Testis (tissue), 3 donors: ENCODE results near the gene TPRG1. TPM values are rescaled to one million over a fixed set of nuclear protein-coding genes. Genes with fewer than 3 reads are reported as not detected.

Experiments
- DNase-seq: peaks from one replicate; pipeline ENCODE4 v3.0.0-alpha.2; 2019
- H3K27ac ChIP-seq, 2 donors: fragments of 200-600 bp; sonication (generic); one replicate each; pipeline ENCODE4 v1.5.1; 2019
- H3K27me3 ChIP-seq: fragments of 200-600 bp; sonication (generic); one replicate; pipeline ENCODE4 v1.5.1; 2019
- H3K36me3 ChIP-seq: fragments of 200-600 bp; sonication (generic); one replicate; pipeline ENCODE4 v1.5.1; 2017; ENCODE audit warnings: low read depth; ENCODE audit errors: missing control alignments
- H3K4me1 ChIP-seq: fragments of 200-600 bp; sonication (generic); one replicate; pipeline ENCODE4 v1.5.1; 2019
- H3K4me3 ChIP-seq, 2 donors: fragments of 200-600 bp; sonication (generic); one replicate each; pipeline ENCODE4 v1.5.1; 2017 to 2019
- H3K9me3 ChIP-seq: fragments of 200-600 bp; sonication (generic); one replicate; pipeline ENCODE4 v1.5.1; 2017
- POLR2A ChIP-seq: fragments of 450-650 bp; IDR thresholded peaks from one replicate; pipeline ENCODE4 v1.6.1; 2017; ENCODE audit warnings: antibody characterized with exemption, mild to moderate bottlenecking, moderate library complexity
- WGBS, 2 donors: methylation state at CpG; one replicate each; pipeline ENCODE4 v1.1.5; 2018; 5-methylcytosine and 5-hydroxymethylcytosine counted together
- intact Hi-C: fragments of 100-400 bp; cut with DNase I; formaldehyde crosslinking; loops from one replicate; pipeline ENCODE4 v1.15.1; 2023; ENCODE audit warnings: low total_unique reads
- polyA plus RNA-seq: library from polyadenylated mRNA; stranded (reverse); fragments of 350-450 nt; fragmentation: Illumina TruSeq; extraction: RNeasy Lipid Tissue Mini Kit (QIAGEN cat#74804); gene quantifications from one replicate; pipeline ENCODE4 v1.2.3, GENCODE V29; 2014; ENCODE audit warnings: low read depth, low replicate concordance; ENCODE audit not compliant: insufficient read depth
- total RNA-seq, 2 donors: library from RNA; depleted of rRNA; stranded (reverse); fragments of >200 nt; gene quantifications; one replicate each; pipeline ENCODE4 v1.2.3, GENCODE V29; 2016
- TF ChIP-seq, protein P1 (sequence below), 3 experiments: fragments of 450-650 bp in 2 of 3; fragments of 200-600 bp in 1 of 3; sonication (generic) in 1 of 3; IDR thresholded peaks; one replicate each; pipeline ENCODE4 v1.5.1; 2016 to 2019; ENCODE audit warnings: antibody characterized with exemption in 3 of 3, mild to moderate bottlenecking in 2 of 3, moderate library complexity in 1 of 3

The TPRG1 gene
- total and polyA plus RNA-seq, 3 donors from 2014 or later, result 15.5 to 25.2 (median 15.9) TPM

DNA sequence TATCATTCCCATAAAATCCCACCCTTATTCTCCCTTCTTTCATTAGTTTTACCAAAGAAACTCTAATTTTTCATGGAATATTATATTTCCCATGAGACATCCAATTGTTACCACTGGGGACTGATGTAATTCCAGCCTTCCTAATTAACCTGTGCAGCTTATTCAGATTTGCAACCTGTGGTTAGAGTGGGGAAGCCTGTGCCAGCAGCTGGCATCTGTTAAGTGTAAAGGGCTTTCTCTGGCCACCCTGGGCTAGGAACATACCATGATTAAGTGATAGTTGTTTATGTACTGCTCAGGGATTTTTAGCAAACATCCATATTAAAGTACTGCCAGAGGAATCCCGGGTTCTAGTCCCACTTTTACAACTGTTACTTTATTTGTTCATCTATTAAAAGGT, 78.2 kb downstream of the TPRG1 start:
- Histone ChIP-seq H3K4me3 (no peak overlapping the region), H3K27ac (no peak overlapping the region), H3K4me1 (no peaks in the 10 kb centered on the region), H3K36me3 (no peaks in the 10 kb centered on the region), H3K27me3 (no peaks in the 10 kb centered on the region), H3K9me3 (no peaks in the 10 kb centered on the region)
- TF ChIP-seq POLR2A, result no peak
- TF ChIP-seq, protein P1, sequence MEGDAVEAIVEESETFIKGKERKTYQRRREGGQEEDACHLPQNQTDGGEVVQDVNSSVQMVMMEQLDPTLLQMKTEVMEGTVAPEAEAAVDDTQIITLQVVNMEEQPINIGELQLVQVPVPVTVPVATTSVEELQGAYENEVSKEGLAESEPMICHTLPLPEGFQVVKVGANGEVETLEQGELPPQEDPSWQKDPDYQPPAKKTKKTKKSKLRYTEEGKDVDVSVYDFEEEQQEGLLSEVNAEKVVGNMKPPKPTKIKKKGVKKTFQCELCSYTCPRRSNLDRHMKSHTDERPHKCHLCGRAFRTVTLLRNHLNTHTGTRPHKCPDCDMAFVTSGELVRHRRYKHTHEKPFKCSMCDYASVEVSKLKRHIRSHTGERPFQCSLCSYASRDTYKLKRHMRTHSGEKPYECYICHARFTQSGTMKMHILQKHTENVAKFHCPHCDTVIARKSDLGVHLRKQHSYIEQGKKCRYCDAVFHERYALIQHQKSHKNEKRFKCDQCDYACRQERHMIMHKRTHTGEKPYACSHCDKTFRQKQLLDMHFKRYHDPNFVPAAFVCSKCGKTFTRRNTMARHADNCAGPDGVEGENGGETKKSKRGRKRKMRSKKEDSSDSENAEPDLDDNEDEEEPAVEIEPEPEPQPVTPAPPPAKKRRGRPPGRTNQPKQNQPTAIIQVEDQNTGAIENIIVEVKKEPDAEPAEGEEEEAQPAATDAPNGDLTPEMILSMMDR (IDR thresholded peaks at IDR 0.05), result no peak
- intact Hi-C loops, result no loop called here
- DNase-seq, result no peak
- WGBS, 2 donors, result 88 to 93% methylated on average over 1 of the region's 1 CpG

DNA sequence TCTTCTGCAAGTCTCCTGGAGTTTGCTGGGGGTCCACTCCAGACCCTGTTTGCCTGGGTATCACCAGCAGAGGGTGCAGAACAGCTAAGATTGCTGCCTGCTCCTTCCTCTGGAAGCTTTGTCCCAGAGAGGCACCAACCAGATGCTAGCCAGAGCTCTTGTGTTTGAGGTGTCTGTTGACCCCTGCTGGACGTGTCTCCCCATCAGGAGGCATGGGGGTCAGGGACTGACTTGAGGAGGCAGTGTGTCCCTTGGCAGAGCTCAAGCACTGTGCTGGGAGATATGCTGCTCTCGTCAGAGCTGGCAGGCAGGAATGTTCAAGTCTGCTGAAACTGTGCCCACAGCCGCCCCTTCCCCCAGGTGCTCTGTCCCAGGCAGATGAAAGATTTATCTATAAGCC, 86.5 kb downstream of the TPRG1 start:
- no peaks in the 10 kb centered on the region for H3K9me3 ChIP-seq
- H3K4me1 ChIP-seq, result no peaks in the 10 kb centered on the region
- H3K4me3 ChIP-seq, result no peak overlapping the region
- 95 to 96% methylated on average over 3 of the region's 3 CpGs for WGBS, 2 donors
- H3K36me3 ChIP-seq, result no peaks in the 10 kb centered on the region
- no peak for DNase-seq
- TF ChIP-seq, protein P1 (IDR thresholded peaks at IDR 0.05), result no peak
- no peak overlapping the region for H3K27ac ChIP-seq
- intact Hi-C loops, result no loop called here
- H3K27me3 ChIP-seq, result no peaks in the 10 kb centered on the region

DNA sequence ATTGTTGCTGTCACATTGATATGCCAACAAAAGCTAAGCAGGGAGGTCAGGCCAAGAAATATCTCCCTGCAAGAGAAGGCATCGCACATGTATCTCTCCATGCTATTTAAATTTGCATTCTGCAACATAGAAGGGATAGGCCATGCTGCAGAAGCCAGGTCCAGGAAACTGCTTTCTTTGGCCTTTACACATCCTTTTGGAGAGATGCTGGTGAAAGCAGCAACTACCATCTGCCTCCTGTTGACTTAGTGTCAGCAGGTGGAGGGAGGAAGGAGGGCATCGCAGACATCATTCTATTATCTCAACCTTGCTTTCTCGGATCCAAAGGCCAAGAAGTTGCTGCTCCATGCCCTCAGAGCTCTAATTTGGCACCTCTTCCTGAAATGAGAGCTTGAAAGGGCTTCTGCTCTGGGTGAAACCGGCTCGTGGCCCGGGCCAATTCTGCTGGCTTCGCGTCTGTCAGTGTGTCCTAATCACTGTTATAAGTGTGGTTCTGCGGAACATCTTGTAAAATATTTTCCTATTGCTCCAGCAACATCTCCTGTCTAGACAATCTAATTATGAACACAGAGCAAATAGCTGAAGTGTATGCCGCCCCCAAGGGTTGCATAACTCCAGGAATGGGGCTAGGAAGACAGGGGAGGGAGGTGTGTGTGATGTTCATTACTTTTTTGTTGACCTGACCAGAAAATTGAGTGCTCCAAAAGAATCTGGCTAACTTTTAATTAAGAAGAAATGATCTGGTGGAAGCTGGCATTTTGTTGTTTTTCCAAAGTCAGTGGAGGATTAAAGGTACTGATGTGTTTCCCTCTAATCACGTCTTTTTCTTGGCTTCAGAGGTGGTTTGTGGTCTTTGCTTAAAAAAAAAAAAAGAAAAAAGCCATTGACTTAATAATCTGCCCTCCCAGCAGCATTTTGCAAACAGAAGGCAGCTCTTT, 89.1 kb downstream of the TPRG1 start:
- no peaks in the 10 kb centered on the region for H3K27me3 ChIP-seq
- TF ChIP-seq, protein P1 (IDR thresholded peaks at IDR 0.05), result no peak
- no peak for TF ChIP-seq POLR2A
- H3K4me3 ChIP-seq, result no peak overlapping the region
- H3K36me3 ChIP-seq, result no peaks in the 10 kb centered on the region
- H3K4me1 ChIP-seq, result no peaks in the 10 kb centered on the region
- DNase-seq, result no peak
- H3K27ac ChIP-seq, result peak overlapping the region in 1 of 2 donors; percentile 46
- H3K9me3 ChIP-seq, result no peaks in the 10 kb centered on the region
- intact Hi-C loops, result no loop called here
- WGBS, 2 donors, result 60 to 61% methylated on average over 11 of the region's 11 CpGs

DNA sequence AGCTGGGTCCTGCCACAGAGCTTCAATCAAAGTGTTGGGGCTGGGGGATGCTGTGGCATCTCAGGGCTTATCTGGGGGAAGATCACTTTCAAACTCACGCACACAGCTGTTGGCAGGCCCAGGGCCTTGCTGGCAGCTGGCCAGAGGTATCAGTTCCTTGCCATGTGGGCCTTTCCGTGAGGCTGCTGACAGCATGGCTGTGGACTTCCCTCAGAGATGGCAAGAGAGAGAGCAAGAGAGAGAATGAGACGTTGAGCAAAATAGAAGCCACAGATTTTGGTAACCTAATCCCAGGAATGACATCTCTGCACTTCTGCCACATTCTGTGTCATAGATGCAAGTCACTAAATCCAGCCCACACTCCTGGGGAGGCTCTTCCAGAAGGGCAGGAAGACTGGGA, 91.0 kb downstream of the TPRG1 start:
- Histone ChIP-seq H3K9me3 (no peaks in the 10 kb centered on the region), H3K27me3 (no peaks in the 10 kb centered on the region), H3K27ac (no peak overlapping the region), H3K36me3 (no peaks in the 10 kb centered on the region), H3K4me1 (no peaks in the 10 kb centered on the region), H3K4me3 (no peak overlapping the region)
- WGBS, 2 donors, result 54 to 74% methylated on average over 3 of the region's 3 CpGs
- DNase-seq, result no peak
- intact Hi-C loops, result no loop called here
- TF ChIP-seq POLR2A, result no peak

DNA sequence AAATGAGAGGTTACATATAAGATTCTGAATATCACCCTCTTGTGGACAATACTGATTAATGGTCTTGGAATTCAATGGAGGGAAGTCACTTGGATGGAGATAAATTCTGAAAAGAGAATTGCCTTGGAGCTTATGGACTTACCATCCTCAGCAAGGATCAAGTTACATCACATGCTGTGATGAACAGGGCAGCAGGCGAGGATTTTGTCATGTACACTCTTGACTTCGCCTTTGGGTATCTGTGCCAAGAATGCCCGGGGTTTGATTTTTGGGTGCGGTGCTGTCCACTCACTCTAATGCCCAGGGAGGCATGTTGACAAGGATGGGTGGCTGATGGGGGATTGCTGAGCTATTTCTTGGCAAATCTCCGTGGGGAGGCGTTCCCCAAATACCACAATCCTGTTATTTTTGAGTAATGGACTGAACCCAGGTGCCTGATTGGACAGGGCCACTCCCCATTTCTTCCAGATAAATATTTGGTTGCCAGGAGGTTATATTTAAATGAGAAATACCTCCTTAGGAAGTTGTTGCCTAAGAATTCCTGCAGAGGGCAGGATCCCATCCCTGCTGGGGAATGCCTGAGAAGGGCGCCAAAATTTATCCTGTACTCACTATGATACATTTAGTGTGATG, 96.3 kb downstream of the TPRG1 start:
- DNase-seq, result no peak
- TF ChIP-seq, protein P1 (IDR thresholded peaks at IDR 0.05), result no peak
- TF ChIP-seq POLR2A, result no peak
- Histone ChIP-seq H3K27ac (no peak overlapping the region), H3K4me3 (no peak overlapping the region), H3K27me3 (no peaks in the 10 kb centered on the region), H3K36me3 (no peaks in the 10 kb centered on the region), H3K4me1 (no peaks in the 10 kb centered on the region), H3K9me3 (no peaks in the 10 kb centered on the region)
- 94% methylated on average over 7 of the region's 7 CpGs for WGBS, 2 donors
- intact Hi-C loops, result no loop called here
